NT2/D1 (cell line): Measurements from ENCODE around the gene AQR.

Experiments used
- SUZ12 ChIP-seq: IDR thresholded peaks from 2 replicates; pipeline ENCODE4 v1.6.1; 2011; ENCODE audit not compliant: insufficient read length, insufficient read depth; ENCODE audit errors: extremely low read depth
- ZNF274 ChIP-seq: IDR thresholded peaks from 2 replicates; pipeline ENCODE4 v1.6.1; 2011; ENCODE audit warnings: mild to moderate bottlenecking, low read depth, low read length

DNA sequence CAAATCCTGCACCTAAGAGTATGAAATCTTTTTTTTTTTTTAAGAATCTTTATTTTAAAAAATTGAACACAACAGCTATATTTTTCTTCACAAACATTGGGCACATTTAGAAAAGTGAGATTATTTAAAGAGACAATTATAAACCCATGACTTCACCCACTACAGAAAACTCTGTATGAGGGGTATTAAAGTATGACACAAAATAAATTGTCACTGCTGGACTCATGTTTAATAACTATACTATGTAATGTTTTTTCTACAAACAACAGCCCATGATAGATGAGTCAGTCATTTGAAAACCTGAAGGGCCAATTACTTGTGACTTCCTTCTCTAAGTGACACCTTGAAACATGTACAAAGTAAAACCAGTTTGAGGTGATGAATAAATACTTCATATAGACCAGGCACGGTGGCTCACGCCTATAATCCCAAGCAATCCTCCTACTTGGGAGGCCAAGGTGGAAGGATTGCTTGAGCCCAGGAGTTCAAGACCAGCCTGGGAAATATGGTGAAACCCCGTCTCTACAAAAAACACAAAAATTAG lies 36.0 kb downstream of the AQR start:
- no peak for TF ChIP-seq ZNF274
- no peak for TF ChIP-seq SUZ12
